ENCODE measurements around the gene SULT2B1. TPM values are rescaled to one million over a fixed set of nuclear protein-coding genes. Genes with fewer than 3 reads are reported as not detected.

The SULT2B1 gene
- polyA plus RNA-seq, 1 experiment, result 0.12 TPM

DNA sequence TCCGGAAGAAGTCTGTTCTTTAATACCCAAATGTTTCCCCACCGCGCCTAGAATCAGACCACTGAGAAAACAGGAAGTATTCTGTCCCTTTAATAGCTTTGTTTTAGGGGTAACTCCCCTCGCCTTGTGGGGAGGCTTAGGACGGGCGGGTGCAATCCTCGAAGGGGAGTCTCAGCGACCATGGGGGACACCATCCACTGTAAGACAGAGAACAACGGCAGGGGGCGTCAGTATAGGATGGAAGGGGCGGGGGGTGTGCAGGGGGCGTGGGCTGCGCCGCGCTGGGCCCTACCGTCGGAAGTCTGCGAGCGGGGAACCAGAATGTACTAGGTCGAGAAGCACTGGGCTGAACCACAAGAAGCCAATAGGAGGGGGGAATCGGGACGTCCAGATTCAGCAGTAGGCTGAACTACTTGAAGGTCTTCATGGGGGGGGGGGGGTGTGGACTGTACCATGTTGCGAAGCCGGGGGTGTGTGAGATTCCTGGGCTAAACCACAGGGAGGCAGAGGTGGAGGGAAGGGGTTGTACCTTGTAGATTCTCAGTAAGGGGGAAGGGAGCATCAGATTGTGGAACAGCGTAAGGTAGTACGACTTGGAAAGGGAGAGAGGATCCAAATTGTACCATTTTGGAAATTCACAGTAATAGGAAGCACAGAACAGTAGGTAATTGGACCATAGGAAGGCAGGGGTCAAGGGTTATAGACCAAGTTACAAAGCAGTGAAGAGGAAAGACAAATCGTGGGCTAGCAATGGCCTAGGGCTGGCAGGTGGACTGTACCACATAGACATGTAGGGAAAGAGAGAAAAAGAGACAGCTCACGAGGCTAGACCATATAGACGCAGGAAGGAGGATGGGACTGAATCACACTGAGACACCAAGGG lies 86.2 kb downstream of the SULT2B1 start:
- POLR2A ChIA-PET, result interaction anchor here (0.7 to 1.3 kb wide), 3 partner anchors 19 to 234 kb away, joined by 3 to 7 read pairs (median 3); partner anchors contain the start of genes RPL18 and SPHK2
- CTCF ChIA-PET, result no interaction called here
- TF ChIP-seq, protein P1, sequence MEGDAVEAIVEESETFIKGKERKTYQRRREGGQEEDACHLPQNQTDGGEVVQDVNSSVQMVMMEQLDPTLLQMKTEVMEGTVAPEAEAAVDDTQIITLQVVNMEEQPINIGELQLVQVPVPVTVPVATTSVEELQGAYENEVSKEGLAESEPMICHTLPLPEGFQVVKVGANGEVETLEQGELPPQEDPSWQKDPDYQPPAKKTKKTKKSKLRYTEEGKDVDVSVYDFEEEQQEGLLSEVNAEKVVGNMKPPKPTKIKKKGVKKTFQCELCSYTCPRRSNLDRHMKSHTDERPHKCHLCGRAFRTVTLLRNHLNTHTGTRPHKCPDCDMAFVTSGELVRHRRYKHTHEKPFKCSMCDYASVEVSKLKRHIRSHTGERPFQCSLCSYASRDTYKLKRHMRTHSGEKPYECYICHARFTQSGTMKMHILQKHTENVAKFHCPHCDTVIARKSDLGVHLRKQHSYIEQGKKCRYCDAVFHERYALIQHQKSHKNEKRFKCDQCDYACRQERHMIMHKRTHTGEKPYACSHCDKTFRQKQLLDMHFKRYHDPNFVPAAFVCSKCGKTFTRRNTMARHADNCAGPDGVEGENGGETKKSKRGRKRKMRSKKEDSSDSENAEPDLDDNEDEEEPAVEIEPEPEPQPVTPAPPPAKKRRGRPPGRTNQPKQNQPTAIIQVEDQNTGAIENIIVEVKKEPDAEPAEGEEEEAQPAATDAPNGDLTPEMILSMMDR (IDR thresholded peaks at IDR 0.05; ENCODE audit: low read depth, low read length), result peak; percentile 30; the same call in 1 of the 2 replicates
- H3K4me3 ChIP-seq (ENCODE audit: low read depth, low read length), result peak overlapping the region; percentile 58
- peak overlapping the region; percentile 74 for H3K27ac ChIP-seq (ENCODE audit: low read depth, low read length)
- peak; percentile 94 for DNase-seq (ENCODE audit: low read depth, low spot score)
- H3K9me3 ChIP-seq (ENCODE audit: control insufficient read depth, insufficient read depth, low read length), result peaks cover 5% of the 10 kb centered on the region; the same call in 1 of the 2 replicates
- peaks cover 2% of the 10 kb centered on the region for H3K27me3 ChIP-seq (ENCODE audit: control insufficient read depth, insufficient read depth, low read length)

DNA sequence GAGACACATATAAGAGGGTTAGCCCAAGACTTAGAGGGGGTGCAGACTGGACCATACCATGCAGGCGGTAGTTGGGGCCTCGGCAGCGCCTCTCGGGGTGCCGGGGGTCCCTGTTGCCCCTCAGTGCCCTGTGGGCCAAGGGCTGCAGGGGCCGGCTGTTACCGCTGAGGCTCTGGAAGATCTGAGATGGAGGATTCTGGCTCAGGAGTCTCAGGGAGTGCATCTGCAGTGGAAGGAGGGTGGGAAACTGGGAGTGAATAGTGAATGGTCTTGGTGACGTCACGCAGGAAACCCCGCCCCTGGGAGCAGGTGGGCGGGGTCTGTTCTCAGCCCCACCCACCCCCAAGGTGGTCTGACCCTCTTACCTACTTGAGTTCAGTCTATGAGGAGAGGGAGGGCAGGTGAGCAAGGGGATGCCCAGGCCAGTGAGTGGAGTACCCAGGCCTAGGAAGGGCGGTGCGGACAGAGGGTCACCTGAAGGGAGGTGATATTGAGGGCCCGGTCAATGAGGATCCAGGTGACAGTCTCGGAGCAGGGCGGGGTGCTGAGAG lies 86.9 kb downstream of the SULT2B1 start:
- H3K27ac ChIP-seq (ENCODE audit: low read depth, low read length), result no peak overlapping the region
- DNase-seq (ENCODE audit: low read depth, low spot score), result no peak
- CTCF ChIA-PET, result no interaction called here
- POLR2A ChIA-PET, result no interaction called here
- peaks cover 5% of the 10 kb centered on the region; the same call in 1 of the 2 replicates for H3K9me3 ChIP-seq (ENCODE audit: control insufficient read depth, insufficient read depth, low read length)
- TF ChIP-seq, protein P1 (IDR thresholded peaks at IDR 0.05; ENCODE audit: low read depth, low read length), result no peak
- H3K27me3 ChIP-seq (ENCODE audit: control insufficient read depth, insufficient read depth, low read length), result peaks cover 2% of the 10 kb centered on the region
- H3K4me3 ChIP-seq (ENCODE audit: low read depth, low read length), result no peak overlapping the region

DNA sequence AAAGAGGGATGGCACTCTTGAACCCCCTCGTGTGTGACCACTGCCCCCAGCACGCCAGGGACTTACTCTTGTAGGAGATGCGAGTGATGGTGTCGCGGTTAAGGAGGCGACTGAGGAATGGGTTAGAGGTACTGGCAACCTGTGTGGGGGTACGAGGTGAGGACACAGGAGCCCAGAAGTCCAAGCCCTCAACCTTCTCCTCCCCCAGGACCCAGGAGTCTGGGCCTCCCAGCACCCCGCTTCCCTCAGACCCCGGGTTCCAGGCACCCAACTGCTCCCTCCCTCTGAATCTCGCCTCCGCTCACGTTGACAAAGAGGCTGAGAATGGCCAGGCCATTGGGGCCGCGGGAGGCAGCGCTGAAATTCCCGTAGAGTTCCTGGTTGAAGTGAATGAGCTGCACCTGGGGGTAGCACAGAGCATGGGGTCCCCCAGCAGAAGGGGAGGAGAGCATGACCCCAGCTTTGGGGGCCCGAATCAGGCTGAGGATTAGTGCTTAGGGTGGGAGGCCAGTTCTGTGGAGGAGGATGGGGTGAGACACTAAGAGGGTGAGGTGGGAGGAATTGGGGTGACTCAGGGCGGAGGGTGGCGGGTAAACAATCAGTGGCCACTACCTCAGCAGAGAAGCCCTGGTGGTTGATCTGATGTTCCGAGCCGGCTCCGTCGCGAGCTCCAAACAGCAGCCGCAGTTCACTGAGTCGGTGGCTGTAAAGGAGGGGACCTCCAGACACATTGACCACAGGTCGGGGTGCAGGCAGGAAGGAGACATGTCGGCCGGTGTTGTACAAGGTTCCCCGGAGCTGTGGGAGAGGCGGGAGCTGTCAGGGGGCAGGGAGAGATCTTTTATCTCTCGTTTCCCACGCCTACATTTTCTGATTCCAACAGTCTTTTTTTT lies 87.8 kb downstream of the SULT2B1 start:
- ChIA-PET POLR2A (no interaction called here), CTCF (no interaction called here)
- Histone ChIP-seq H3K9me3 (ENCODE audit: control insufficient read depth, insufficient read depth, low read length) (peaks cover 5% of the 10 kb centered on the region; the same call in 1 of the 2 replicates), H3K27me3 (ENCODE audit: control insufficient read depth, insufficient read depth, low read length) (peaks cover 2% of the 10 kb centered on the region), H3K4me3 (ENCODE audit: low read depth, low read length) (no peak overlapping the region), H3K27ac (ENCODE audit: low read depth, low read length) (no peak overlapping the region)
- TF ChIP-seq, protein P1 (IDR thresholded peaks at IDR 0.05; ENCODE audit: low read depth, low read length), result no peak
- DNase-seq (ENCODE audit: low read depth, low spot score), result no peak

DNA sequence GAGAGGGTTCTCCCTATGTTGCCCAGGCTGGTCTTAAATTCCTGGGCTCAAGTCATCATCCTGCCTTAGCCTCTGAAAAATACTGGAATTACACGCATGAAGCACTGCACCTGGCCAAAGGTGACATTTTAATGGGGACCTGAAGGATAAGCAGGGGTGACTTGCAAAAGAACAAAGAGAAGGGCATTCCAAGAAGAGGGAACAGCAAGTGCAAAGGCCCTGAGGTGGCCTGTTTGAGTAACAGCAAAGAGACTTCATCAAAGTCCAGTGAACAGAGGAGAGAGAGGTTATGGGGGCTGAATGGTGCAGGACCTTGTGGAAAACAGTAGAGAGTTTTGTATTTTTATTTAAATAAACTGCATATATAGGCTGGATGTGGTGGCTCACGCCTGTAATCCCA lies 89.9 kb downstream of the SULT2B1 start:
- Histone ChIP-seq H3K27ac (ENCODE audit: low read depth, low read length) (no peak overlapping the region), H3K9me3 (ENCODE audit: control insufficient read depth, insufficient read depth, low read length) (peaks cover 5% of the 10 kb centered on the region; the same call in 1 of the 2 replicates), H3K4me3 (ENCODE audit: low read depth, low read length) (no peak overlapping the region), H3K27me3 (ENCODE audit: control insufficient read depth, insufficient read depth, low read length) (peaks cover 2% of the 10 kb centered on the region)
- no peak for DNase-seq (ENCODE audit: low read depth, low spot score)
- ChIA-PET POLR2A (interaction anchor here (0.7 kb wide), 1 partner anchor 23 kb away, joined by 9 read pairs; the partner anchor contains the start of gene RPL18), CTCF (no interaction called here)
- TF ChIP-seq, protein P1 (IDR thresholded peaks at IDR 0.05; ENCODE audit: low read depth, low read length), result no peak
